Stimulated activated CD8-positive, alpha-beta memory T cell treated with anti-CD3 and anti-CD28 coated beads, Interleukin-15, amount 100 ng/mL, for 24 hours (primary cell): ENCODE results near the gene STOML2.

Experiments
- DNase-seq: peaks from one replicate; pipeline ENCODE4 v3.0.0-alpha.2; 2020; ENCODE audit warnings: low read depth

The STOML2 gene

DNA sequence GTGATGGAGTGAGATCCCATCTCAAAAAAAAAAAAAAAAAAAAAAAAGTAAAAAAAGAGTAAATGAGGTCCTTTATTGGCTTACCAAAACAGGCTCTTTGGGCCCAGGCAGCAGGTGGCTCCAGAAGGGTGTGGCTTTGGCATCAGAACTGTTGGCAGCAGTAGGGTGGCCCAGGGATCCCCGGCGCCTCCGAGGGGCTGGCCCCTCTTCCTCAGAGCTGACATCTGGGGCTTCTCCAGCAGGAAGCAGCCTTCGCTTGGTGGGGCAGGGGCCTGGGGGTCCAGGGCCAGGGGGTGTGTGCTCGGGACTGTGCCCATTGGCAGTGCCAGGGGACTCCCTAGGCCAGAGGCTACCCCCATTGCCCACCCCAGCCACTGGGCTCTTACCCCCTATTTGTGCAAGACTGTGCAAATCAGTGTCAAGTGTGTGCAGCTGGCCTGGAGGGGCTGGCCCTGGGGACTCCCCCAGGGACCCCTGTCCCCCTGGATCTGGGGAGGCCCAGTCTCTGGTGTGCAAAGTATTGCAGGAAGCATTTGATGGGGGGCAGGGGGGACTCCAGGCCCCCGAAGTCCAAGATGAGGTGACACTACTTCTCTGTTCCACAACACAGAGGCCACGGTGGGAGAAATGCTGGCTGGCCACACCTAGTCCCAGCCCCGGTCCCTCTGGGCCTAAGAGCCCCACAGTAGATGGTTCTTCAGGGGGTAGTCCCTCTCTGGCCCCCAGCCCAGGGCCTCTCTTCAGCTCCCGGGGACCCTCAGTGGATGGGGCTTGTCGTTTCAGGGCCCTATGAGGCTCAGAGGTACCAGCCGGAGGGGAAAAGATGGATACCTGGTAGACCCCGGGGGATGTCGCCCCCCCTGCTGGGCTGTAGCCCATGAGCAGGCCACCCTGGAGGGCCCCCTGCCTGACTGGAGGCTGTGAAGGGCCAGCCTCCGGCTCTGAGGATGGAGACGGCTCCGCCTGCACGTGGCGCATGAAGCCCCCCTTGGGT lies 4.7 kb upstream of the STOML2 start:
- no peak for DNase-seq

- no peak for DNase-seq
Observed at GRCh38 chr9:35106343-35106730, 3.4 kb upstream of the STOML2 start.

DNA sequence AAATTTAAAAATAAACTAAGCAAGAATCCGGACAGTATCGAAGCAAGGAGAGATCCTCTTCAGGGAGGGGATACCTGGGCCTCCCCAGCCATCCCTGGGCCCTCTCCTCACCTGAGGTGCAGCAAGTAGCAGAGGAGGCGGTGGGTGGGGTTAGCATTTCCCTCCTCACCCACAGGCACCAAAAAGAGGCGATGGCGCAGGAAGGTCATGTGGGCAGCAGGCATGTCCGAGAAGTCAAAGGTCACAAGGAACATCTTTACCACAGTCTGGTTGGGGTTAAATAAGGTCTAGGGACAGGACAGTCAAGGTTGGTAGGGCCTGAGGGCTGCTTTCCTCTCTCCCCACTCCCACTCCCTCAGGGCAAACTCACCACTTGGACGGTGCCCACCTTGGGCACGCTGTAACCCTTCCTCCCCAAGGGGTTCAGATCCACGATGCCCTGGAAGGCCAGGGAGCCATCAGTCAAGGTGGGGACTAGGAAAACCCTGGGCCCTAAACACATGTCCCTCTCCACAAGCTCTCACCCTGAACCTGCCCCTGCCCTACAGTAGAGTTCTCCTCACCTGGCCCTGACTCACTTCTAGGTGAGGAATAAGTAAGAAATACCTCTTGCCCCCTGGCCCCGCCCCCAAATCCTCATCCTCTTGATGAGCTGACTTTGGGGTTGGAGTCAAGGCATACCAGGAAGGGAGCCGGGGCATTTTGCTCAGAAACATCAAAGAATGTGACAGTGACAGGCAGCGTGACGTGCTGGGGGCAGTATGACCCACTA lies 2.8 kb upstream of the STOML2 start:
- no peak for DNase-seq

GRCh38 chr9:35105126-35105525 lies 2.2 kb upstream of the STOML2 start:
- no peak for DNase-seq

DNA sequence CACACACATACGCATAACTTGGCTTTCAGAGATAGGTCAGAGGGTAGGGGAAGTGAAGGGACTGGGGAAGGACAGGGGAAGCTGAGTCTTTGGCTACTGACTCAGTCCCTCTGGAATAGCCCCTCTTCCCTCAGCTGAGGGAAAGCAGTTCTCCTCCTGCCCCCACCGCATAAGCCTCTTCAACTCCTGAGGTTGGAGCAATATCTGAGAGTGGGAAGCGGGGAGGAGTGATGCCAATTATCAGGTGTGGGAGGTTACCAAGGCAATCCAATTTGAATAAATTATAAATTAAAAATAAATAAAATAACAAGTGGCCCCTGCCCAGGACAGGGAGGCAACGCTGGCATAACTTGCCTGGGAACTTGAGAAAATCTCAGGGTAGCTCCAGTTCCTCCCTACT lies 1.7 kb upstream of the STOML2 start:
- DNase-seq, result no peak

DNA sequence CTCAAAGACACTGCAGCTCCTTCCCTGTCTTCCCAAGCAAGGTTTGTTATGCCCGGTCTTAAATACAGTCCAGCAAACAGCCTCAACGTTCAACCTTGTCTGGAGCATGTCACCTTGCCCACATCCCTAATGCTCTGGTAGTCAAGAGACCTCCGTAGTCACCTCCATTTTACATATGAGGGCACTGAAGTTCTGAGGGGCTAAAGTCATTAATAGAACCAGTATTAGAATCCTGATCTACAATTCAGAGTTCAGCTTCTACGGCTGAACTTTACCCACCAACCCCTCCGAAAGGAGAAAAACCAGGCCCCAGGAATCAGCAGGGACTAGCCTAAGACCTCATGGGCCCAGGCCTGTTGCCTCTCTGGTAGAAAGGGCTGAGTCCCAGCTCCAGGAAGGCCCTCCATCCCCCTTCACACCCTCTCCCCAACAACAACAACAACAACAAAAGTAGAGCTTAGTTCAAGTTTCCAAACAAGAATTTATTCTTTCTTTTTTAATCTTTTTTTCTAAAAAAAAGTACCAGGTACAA lies 795 bp upstream of the STOML2 start:
- DNase-seq, result no peak

GRCh38 chr9:35102465-35102768 lies 514 bp downstream of the STOML2 start:
- no peak for DNase-seq

- no peak for DNase-seq
Observed at GRCh38 chr9:35097573-35097972, 5.4 kb downstream of the STOML2 start.

DNA sequence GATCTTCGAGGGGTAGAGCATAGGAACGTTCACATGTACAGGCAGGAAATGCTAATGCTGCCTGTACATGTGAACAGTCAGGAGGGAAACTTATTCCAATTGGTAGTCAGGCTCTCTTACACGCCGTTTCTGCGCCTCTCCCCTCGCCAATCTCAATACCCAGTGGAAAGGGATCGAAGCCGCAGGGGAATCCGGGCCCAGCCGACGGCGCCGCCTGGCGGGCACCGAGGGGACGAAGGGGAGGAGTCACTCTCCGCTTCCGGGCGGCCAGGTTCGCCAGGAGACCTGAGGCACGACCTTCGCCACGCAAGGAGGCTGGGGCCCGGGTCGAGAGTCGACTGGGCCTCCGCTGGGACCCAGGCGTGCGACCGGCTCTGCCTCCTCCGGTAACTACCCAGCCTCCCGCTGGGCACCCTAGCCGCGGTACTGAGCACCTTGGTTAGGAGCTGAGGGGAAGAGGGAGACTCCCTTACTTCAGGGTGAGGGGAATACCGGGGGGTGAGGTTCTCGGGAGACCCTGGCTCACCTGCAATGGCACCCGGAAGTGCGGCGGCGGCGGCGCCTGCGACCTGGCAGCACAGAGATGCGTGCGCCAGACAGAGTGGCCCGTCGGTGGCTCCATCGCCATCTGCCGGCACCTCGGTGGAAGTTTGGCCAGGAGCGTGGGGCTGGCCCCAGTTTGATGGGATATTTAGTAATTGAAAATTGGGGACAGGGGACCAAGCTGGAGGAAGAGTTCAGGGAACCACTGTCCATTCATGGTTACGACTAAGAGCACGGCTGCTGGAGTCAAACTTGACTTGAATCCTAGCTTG lies 6.7 kb downstream of the STOML2 start, which contains the start of gene PIGO:
PIGO (minus strand) TSS at position 557 of the 815 bp plus-strand sequence. CDS start 1,026 bp downstream, outside the sequence.
- DNase-seq, result peak; percentile 74

- no peak for DNase-seq
Observed at GRCh38 chr9:35091536-35091935, 11.4 kb downstream of the STOML2 start.

GRCh38 chr9:35089434-35089833 lies 13.5 kb downstream of the STOML2 start:
- no peak for DNase-seq

- no peak for DNase-seq
Observed at GRCh38 chr9:35085078-35085477, 17.9 kb downstream of the STOML2 start.

DNA sequence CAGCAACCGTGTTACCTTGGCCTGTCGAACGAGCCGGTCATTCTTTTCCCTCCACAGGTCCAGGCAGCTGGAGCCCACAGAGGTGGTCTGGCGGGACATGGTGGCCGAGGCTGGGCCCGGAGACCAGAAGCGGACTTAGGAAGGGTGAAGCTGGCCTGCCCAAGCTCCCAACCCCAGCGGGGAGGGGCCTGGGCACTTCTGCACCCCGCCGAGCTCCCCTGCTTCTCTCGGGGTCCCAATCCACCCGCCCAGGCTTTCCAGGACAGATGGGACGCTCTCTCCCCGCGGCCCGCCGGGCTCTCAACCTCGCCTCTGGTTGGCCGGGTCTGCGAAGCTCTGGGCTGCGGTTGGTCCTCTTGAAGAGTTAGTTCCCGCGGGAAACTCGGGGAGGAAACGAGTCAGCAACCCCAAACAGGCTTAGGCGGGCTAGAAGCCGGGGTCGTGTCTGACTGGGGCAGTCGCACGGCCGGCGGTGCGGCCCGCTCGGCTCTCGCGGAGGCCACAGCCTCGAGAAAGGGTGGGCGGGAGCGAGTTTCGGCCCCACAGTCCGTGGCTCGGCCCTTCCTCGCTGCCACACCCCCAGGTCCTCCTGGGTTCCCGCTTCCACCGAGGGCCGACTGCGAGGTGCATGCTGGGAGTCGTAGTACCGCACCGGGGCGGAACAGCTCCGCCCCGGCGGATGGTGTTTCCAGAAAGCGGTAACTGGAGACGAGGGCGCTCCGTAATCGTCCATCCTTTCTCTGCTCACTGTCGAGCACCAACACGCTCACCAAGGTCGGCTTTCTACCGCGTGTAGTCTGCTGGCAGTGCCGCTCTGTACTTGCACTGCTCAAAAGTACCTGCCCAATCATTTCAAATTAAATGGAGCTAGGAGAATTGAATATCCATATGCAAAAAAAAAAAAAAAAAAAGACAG lies 23.2 kb downstream of the STOML2 start, which contains the start of gene FANCG:
FANCG (minus strand) TSS at position 517 of the 916 bp plus-strand sequence; CDS start at position 99, 418 bp downstream.
- peak; percentile 56 for DNase-seq

GRCh38 chr9:35079041-35079425 lies 23.9 kb downstream of the STOML2 start:
- DNase-seq, result no peak

DNA sequence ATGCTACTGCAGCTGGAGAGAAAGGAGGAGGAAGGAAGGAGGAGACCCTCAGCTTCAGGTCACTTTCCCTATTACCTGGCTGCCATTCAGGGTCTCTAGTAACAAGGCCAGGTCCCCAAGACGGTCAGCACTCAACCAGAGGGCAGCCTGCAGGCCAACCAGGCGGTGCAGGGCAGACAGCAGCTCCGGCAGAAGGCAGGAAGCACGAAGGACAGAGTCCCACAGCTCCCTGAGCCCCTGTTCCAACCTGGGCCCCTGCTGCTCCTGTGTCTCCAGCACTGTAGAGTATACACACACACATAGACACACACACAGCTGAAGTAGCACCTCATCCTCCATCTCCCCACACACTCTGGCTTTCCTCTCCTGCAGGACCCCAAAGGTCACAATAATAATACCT lies 24.9 kb downstream of the STOML2 start:
- DNase-seq, result no peak

DNA sequence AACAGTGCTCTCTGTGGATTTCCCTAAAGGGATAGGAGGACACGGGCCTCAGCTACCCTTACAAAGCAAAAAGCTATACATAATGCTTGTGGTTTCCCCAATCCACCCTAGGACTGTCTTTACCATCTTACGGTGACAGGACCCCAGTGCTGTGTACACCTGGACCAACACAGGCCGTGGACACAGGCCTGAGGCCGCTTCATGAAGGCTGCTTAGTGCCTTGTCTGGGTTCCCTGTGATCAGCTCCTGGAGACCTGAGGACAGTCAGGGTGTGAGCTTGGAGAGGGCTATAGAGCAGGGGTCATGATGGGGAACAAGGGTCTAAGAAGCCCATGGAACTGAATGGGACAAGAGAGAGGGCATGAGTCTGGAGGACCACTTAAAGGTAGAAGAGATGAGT lies 26.1 kb downstream of the STOML2 start:
- DNase-seq, result no peak

DNA sequence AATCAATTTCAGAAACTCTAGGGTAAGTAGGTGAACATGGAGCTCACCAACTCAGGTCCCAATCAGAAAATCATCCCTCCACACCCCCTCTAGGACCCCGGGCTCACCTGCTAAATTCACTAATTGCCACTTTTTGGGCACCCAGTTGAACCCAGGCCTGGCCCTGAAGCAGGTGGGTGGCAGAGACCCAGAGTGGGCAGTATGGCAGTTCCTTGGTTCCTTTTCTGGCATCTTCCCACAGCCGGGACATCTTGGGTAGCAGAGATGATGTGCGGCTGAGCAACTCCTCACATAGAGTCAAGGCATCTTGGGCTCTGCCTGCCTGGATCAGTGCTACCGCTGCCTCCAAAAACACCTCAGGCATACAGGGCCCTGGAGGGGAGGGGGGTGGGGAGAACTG lies 27.6 kb downstream of the STOML2 start:
- DNase-seq, result no peak

- DNase-seq, result no peak
Observed at GRCh38 chr9:35074791-35075190, 28.1 kb downstream of the STOML2 start.

- DNase-seq, result no peak
Observed at GRCh38 chr9:35074141-35074540, 28.8 kb downstream of the STOML2 start.

GRCh38 chr9:35073279-35073612 lies 29.7 kb downstream of the STOML2 start:
- DNase-seq, result no peak
